ENCODE results near the gene ANK2. TPM values are rescaled to one million over a fixed set of nuclear protein-coding genes. Genes with fewer than 3 reads are reported as not detected.

Gene ANK2
- total RNA-seq, 1 donor from 2014 or later: 6.5 TPM

- no peak overlapping the region for H3K4me3 ChIP-seq (ENCODE audit: low read depth, low read length)
- TF ChIP-seq CTCF (conservative IDR thresholded peaks at IDR 0.05; ENCODE audit: low read depth, low read length): no peak
- no peak for DNase-seq (ENCODE audit: low read depth)
Measured at GRCh38 chr4:113101669-113102068, 52.2 kb downstream of the ANK2 start.

DNA sequence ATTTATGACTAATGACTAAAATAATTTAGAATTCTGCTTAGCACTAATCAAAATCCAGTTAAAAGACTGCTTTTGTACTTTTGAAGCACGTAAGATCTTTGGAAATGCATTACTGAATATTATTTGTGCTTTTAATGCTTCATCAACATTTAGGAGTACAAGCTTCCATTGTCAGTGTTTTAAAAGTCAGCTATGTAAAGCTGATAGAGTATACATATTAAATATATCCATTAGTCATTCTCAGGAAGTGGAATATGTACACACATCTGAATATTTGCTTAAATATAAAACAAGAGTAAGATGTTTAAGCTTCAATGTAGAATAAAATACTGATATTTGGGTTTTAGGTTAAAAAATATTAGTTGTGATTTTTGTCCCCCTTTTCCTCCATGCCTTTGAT lies 54.1 kb downstream of the ANK2 start:
- no peak for DNase-seq (ENCODE audit: low read depth)
- H3K4me3 ChIP-seq (ENCODE audit: low read depth, low read length): no peak overlapping the region
- no peak for TF ChIP-seq CTCF (conservative IDR thresholded peaks at IDR 0.05; ENCODE audit: low read depth, low read length)

GRCh38 chr4:113106108-113106507 lies 56.7 kb downstream of the ANK2 start:
- no peak for DNase-seq (ENCODE audit: low read depth)
- TF ChIP-seq CTCF (conservative IDR thresholded peaks at IDR 0.05; ENCODE audit: low read depth, low read length): peak; percentile 55
- no peak overlapping the region for H3K4me3 ChIP-seq (ENCODE audit: low read depth, low read length)

GRCh38 chr4:113109106-113109718 lies 59.8 kb downstream of the ANK2 start:
- no peak for TF ChIP-seq CTCF (conservative IDR thresholded peaks at IDR 0.05; ENCODE audit: low read depth, low read length)
- peak overlapping the region; percentile 24 for H3K4me3 ChIP-seq (ENCODE audit: low read depth, low read length)
- no peak for DNase-seq (ENCODE audit: low read depth)

- H3K4me3 ChIP-seq (ENCODE audit: low read depth, low read length): no peak overlapping the region
- no peak for DNase-seq (ENCODE audit: low read depth)
- TF ChIP-seq CTCF (conservative IDR thresholded peaks at IDR 0.05; ENCODE audit: low read depth, low read length): no peak
Measured at GRCh38 chr4:113112338-113112978, 63.0 kb downstream of the ANK2 start.

DNA sequence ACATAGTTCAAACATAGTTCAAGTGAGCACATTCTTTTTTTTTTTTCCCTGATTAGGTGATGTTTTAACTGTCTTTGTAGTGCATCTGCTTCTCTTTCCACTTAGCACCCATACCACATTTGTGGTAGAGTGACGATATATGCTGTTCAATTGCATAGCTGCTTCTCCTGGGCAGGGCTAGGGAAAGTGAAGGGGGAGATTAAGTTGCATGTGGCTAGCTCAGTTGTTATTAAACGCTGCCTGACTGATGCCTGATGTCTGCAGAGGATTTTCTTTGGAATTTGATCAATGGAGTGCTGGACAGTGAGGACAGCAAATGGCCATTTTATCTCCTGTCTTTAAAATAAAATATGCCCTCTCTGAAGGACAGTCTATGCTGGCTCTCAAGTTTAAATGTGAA lies 63.7 kb downstream of the ANK2 start:
- no peak overlapping the region for H3K4me3 ChIP-seq (ENCODE audit: low read depth, low read length)
- no peak for DNase-seq (ENCODE audit: low read depth)
- no peak for TF ChIP-seq CTCF (conservative IDR thresholded peaks at IDR 0.05; ENCODE audit: low read depth, low read length)

- DNase-seq (ENCODE audit: low read depth): no peak
- no peak for TF ChIP-seq CTCF (conservative IDR thresholded peaks at IDR 0.05; ENCODE audit: low read depth, low read length)
- no peak overlapping the region for H3K4me3 ChIP-seq (ENCODE audit: low read depth, low read length)
Measured at GRCh38 chr4:113114884-113115283, 65.4 kb downstream of the ANK2 start.

Measured in epithelial cell of proximal tubule (primary cell).